GM19467 (cell line): Measurements from ENCODE around the gene KPNB1.

Source experiments
- ATAC-seq: cut with Tn5 transposase; IDR thresholded peaks from one replicate; pipeline ENCODE4 v1.9.1; 2021; ENCODE audit warnings: mild to moderate bottlenecking, moderate library complexity; ENCODE audit not compliant: unreplicated experiment

The KPNB1 gene

GRCh38 chr17:47636273-47637030, 13.3 kb upstream of the KPNB1 start:
- ATAC-seq = no peak

GRCh38 chr17:47638903-47639302, 10.8 kb upstream of the KPNB1 start:
- ATAC-seq = no peak

GRCh38 chr17:47640076-47640475, 9.6 kb upstream of the KPNB1 start:
- no peak for ATAC-seq

GRCh38 chr17:47641202-47641601, 8.5 kb upstream of the KPNB1 start:
- ATAC-seq = no peak

- no peak for ATAC-seq
Measured at GRCh38 chr17:47643116-47643515, 6.6 kb upstream of the KPNB1 start.

GRCh38 chr17:47644324-47644723, 5.4 kb upstream of the KPNB1 start:
- no peak for ATAC-seq

GRCh38 chr17:47649972-47650524, 329 bp downstream of the KPNB1 start:
- peak; percentile 0 for ATAC-seq

- peak; percentile 33 for ATAC-seq
Measured at GRCh38 chr17:47650525-47651522, 1.1 kb downstream of the KPNB1 start.

- ATAC-seq = no peak
Measured at GRCh38 chr17:47651704-47652103, 2.0 kb downstream of the KPNB1 start.

- no peak for ATAC-seq
Measured at GRCh38 chr17:47652570-47652969, 2.9 kb downstream of the KPNB1 start.

GRCh38 chr17:47653442-47653841, 3.7 kb downstream of the KPNB1 start:
- no peak for ATAC-seq

GRCh38 chr17:47654991-47655390, 5.3 kb downstream of the KPNB1 start:
- no peak for ATAC-seq

GRCh38 chr17:47660064-47660492, 10.4 kb downstream of the KPNB1 start:
- ATAC-seq = no peak

- ATAC-seq = no peak
Measured at GRCh38 chr17:47663912-47664623, 14.3 kb downstream of the KPNB1 start.

- no peak for ATAC-seq
Measured at GRCh38 chr17:47664624-47664941, 14.9 kb downstream of the KPNB1 start.

- ATAC-seq = no peak
Measured at GRCh38 chr17:47665655-47666054, 15.9 kb downstream of the KPNB1 start.

GRCh38 chr17:47669081-47669480, 19.4 kb downstream of the KPNB1 start:
- ATAC-seq = no peak

GRCh38 chr17:47670064-47670463, 20.3 kb downstream of the KPNB1 start:
- no peak for ATAC-seq

GRCh38 chr17:47674499-47674898, 24.8 kb downstream of the KPNB1 start:
- ATAC-seq = no peak

GRCh38 chr17:47675380-47676198, 25.9 kb downstream of the KPNB1 start:
- ATAC-seq = no peak
